ENCODE data around the gene CHMP6.

Gene CHMP6

GRCh38 chr17:81030741-81031565, 39.3 kb downstream of the CHMP6 start:
- peaks cover 5% of the 10 kb centered on the region for H3K36me3 ChIP-seq (ENCODE audit: insufficient read depth, low read length)
- no peak overlapping the region for H2AFZ ChIP-seq (ENCODE audit: low read depth, low read length)
- H3K9me3 ChIP-seq (ENCODE audit: low read length), result no peaks in the 10 kb centered on the region
- H3K4me3 ChIP-seq (ENCODE audit: low read length), result no peak overlapping the region
- peaks cover 18% of the 10 kb centered on the region for H3K4me1 ChIP-seq (ENCODE audit: insufficient read depth, low read length)
- H3K27me3 ChIP-seq (ENCODE audit: insufficient read depth, low read length), result no peaks in the 10 kb centered on the region

GRCh38 chr17:81031566-81032550, 40.2 kb downstream of the CHMP6 start:
- H3K4me1 ChIP-seq (ENCODE audit: insufficient read depth, low read length), result peaks cover 27% of the 10 kb centered on the region
- no peak overlapping the region for H2AFZ ChIP-seq (ENCODE audit: low read depth, low read length)
- no peak overlapping the region for H3K4me3 ChIP-seq (ENCODE audit: low read length)
- no peaks in the 10 kb centered on the region for H3K9me3 ChIP-seq (ENCODE audit: low read length)
- peaks cover 7% of the 10 kb centered on the region for H3K36me3 ChIP-seq (ENCODE audit: insufficient read depth, low read length)
- H3K27me3 ChIP-seq (ENCODE audit: insufficient read depth, low read length), result no peaks in the 10 kb centered on the region

- H3K4me1 ChIP-seq (ENCODE audit: insufficient read depth, low read length), result peaks cover 35% of the 10 kb centered on the region
- H3K36me3 ChIP-seq (ENCODE audit: insufficient read depth, low read length), result peaks cover 14% of the 10 kb centered on the region
- H3K4me3 ChIP-seq (ENCODE audit: low read length), result no peak overlapping the region
- no peak overlapping the region for H2AFZ ChIP-seq (ENCODE audit: low read depth, low read length)
- no peaks in the 10 kb centered on the region for H3K9me3 ChIP-seq (ENCODE audit: low read length)
- no peaks in the 10 kb centered on the region for H3K27me3 ChIP-seq (ENCODE audit: insufficient read depth, low read length)
These were observed 41.2 kb downstream of the CHMP6 start for GRCh38 chr17:81032641-81033480.

GRCh38 chr17:81033535-81034167, 42.0 kb downstream of the CHMP6 start:
- Histone ChIP-seq H3K27me3 (ENCODE audit: insufficient read depth, low read length) (no peaks in the 10 kb centered on the region), H3K36me3 (ENCODE audit: insufficient read depth, low read length) (peaks cover 21% of the 10 kb centered on the region), H3K9me3 (ENCODE audit: low read length) (no peaks in the 10 kb centered on the region), H3K4me3 (ENCODE audit: low read length) (peak overlapping the region; percentile 86), H2AFZ (ENCODE audit: low read depth, low read length) (no peak overlapping the region), H3K4me1 (ENCODE audit: insufficient read depth, low read length) (peaks cover 30% of the 10 kb centered on the region)

- Histone ChIP-seq H3K4me1 (ENCODE audit: insufficient read depth, low read length) (peaks cover 34% of the 10 kb centered on the region), H3K9me3 (ENCODE audit: low read length) (peaks cover 5% of the 10 kb centered on the region), H2AFZ (ENCODE audit: low read depth, low read length) (no peak overlapping the region), H3K27me3 (ENCODE audit: insufficient read depth, low read length) (no peaks in the 10 kb centered on the region), H3K4me3 (ENCODE audit: low read length) (peak overlapping the region; percentile 86), H3K36me3 (ENCODE audit: insufficient read depth, low read length) (peaks cover 27% of the 10 kb centered on the region)
These were observed 42.6 kb downstream of the CHMP6 start for GRCh38 chr17:81034168-81034777.

GRCh38 chr17:81034779-81035520, 43.3 kb downstream of the CHMP6 start, which contains the start of gene BAIAP2:
BAIAP2 (plus strand) TSS chr17:81035151; CDS start chr17:81035255, 104 bp downstream.
- Histone ChIP-seq H3K4me1 (ENCODE audit: insufficient read depth, low read length) (peaks cover 40% of the 10 kb centered on the region), H3K4me3 (ENCODE audit: low read length) (peak within 1 kb of the TSS; percentile 87), H3K27me3 (ENCODE audit: insufficient read depth, low read length) (no peaks in the 10 kb centered on the region), H2AFZ (ENCODE audit: low read depth, low read length) (no peak within 1 kb of the TSS), H3K36me3 (ENCODE audit: insufficient read depth, low read length) (peaks cover 28% of the 10 kb centered on the region), H3K9me3 (ENCODE audit: low read length) (peaks cover 7% of the 10 kb centered on the region)

GRCh38 chr17:81035521-81036196, 44.0 kb downstream of the CHMP6 start:
- H2AFZ ChIP-seq (ENCODE audit: low read depth, low read length), result no peak overlapping the region
- peaks cover 28% of the 10 kb centered on the region for H3K36me3 ChIP-seq (ENCODE audit: insufficient read depth, low read length)
- peaks cover 7% of the 10 kb centered on the region for H3K9me3 ChIP-seq (ENCODE audit: low read length)
- H3K4me3 ChIP-seq (ENCODE audit: low read length), result peak overlapping the region; percentile 87
- no peaks in the 10 kb centered on the region for H3K27me3 ChIP-seq (ENCODE audit: insufficient read depth, low read length)
- peaks cover 47% of the 10 kb centered on the region for H3K4me1 ChIP-seq (ENCODE audit: insufficient read depth, low read length)

- Histone ChIP-seq H3K4me1 (ENCODE audit: insufficient read depth, low read length) (peaks cover 49% of the 10 kb centered on the region), H3K36me3 (ENCODE audit: insufficient read depth, low read length) (peaks cover 27% of the 10 kb centered on the region), H2AFZ (ENCODE audit: low read depth, low read length) (no peak overlapping the region), H3K4me3 (ENCODE audit: low read length) (peak overlapping the region; percentile 87), H3K9me3 (ENCODE audit: low read length) (peaks cover 7% of the 10 kb centered on the region), H3K27me3 (ENCODE audit: insufficient read depth, low read length) (no peaks in the 10 kb centered on the region)
These were observed 44.7 kb downstream of the CHMP6 start for GRCh38 chr17:81036197-81036941.

- Histone ChIP-seq H3K4me1 (ENCODE audit: insufficient read depth, low read length) (peaks cover 49% of the 10 kb centered on the region), H3K9me3 (ENCODE audit: low read length) (peaks cover 7% of the 10 kb centered on the region), H3K4me3 (ENCODE audit: low read length) (peak overlapping the region; percentile 87)
These were observed 45.6 kb downstream of the CHMP6 start for GRCh38 chr17:81037026-81037797.

More at GRCh38 chr17:81037026-81037797, 45.6 kb downstream of the CHMP6 start:
- H2AFZ ChIP-seq (ENCODE audit: low read depth, low read length), result no peak overlapping the region
- H3K36me3 ChIP-seq (ENCODE audit: insufficient read depth, low read length), result peaks cover 25% of the 10 kb centered on the region
- no peaks in the 10 kb centered on the region for H3K27me3 ChIP-seq (ENCODE audit: insufficient read depth, low read length)
